ENCODE data around the gene ZDHHC12. TPM values are rescaled to one million over a fixed set of nuclear protein-coding genes. Genes with fewer than 3 reads are reported as not detected.

Gene ZDHHC12, protein sequence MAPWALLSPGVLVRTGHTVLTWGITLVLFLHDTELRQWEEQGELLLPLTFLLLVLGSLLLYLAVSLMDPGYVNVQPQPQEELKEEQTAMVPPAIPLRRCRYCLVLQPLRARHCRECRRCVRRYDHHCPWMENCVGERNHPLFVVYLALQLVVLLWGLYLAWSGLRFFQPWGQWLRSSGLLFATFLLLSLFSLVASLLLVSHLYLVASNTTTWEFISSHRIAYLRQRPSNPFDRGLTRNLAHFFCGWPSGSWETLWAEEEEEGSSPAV
- total RNA-seq: 23.5 and 41.2 TPM in 2 replicates

DNA sequence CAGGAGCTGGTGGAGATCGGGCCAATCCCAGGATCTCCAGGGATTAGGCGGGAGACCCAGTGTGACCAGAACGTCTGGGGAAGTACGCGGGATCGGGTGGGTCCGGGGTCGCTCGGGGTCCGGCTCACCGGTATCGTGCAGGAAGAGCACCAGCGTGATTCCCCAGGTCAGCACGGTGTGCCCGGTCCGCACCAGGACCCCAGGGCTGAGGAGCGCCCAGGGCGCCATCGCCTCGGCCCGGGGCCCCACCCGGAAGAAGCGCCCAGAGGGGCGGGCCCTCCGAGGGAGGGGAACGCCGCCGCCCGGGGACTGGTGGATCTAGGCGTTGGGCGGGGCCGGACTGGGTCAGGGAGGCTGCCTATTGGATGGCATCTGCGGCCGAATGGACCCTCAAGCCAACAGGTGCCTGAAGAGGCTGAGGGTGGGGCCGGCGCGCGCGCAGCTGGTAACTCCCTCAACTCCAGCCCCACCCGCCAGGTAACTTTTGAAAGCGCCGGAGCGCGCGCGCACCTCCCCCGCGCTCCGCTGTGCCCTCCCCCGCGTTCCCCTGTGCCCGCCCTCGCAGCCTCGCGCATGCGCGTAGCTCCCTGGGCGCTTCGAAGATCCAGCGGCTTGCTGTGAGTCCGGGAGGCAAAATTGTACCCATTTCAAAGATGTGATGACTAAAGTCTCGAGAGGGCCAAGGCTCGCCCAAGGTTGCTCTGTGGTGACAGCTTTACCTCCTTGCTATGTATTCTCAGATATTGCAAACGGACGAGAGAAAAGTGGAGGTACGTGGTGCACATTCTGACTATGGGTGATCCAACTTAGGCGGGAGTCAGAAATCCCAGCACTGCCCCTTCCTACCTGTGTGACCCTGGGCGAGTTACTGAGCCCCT, at the start of gene ZDHHC12:
ZDHHC12 (minus strand) TSS at position 262 of the 878 bp plus-strand sequence; CDS start at position 228, 34 bp downstream.

GRCh38 chr9:128771745-128772519, 48.0 kb upstream of the ZDHHC12 start, which contains the start of gene ZER1:
Gene ZER1 (minus strand): TSS chr9:128771927. CDS start chr9:128755565, 16,362 bp downstream.

GRCh38 chr9:128702445-128702948, 21.4 kb downstream of the ZDHHC12 start, which contains the start of gene PKN3:
Gene PKN3 (plus strand): TSS chr9:128702503. CDS start chr9:128702916, 413 bp downstream.

GRCh38 chr9:128688501-128689292, 35.2 kb downstream of the ZDHHC12 start, which contains the start of gene SET:
Gene SET (plus strand): TSS chr9:128689222. CDS start chr9:128689583, 361 bp downstream.

Other genes with a start within 250 kb of the ZDHHC12 start
- gene GLE1, start 219.4 kb downstream of the ZDHHC12 start, total RNA-seq: 15.1 and 24.1 TPM in 2 replicates
- gene SPTAN1, start 171.5 kb downstream of the ZDHHC12 start, total RNA-seq: 280 and 352 TPM in 2 replicates
- 25.2 and 32.6 TPM in 2 replicates for gene DYNC2I2, start 67.3 kb downstream of the ZDHHC12 start, total RNA-seq
- gene SET, start 34.9 kb downstream of the ZDHHC12 start, total RNA-seq: 381 and 459 TPM in 2 replicates
- 0.89 and 1.7 TPM in 2 replicates for gene PKN3, start 21.6 kb downstream of the ZDHHC12 start, total RNA-seq
- gene ZER1, start 47.8 kb upstream of the ZDHHC12 start, total RNA-seq: 20.5 and 37.4 TPM in 2 replicates
- 10.1 and 12.5 TPM in 2 replicates for gene TBC1D13, start 63.1 kb upstream of the ZDHHC12 start, total RNA-seq
- 11.6 and 14.0 TPM in 2 replicates for gene ENDOG, start 94.4 kb upstream of the ZDHHC12 start, total RNA-seq
- 16.0 and 28.7 TPM in 2 replicates for gene SPOUT1, start 105.7 kb upstream of the ZDHHC12 start, total RNA-seq
- gene KYAT1, start 157.8 kb upstream of the ZDHHC12 start, total RNA-seq: 6.5 and 13.7 TPM in 2 replicates
- 29.4 and 62.0 TPM in 2 replicates for gene LRRC8A, start 158.0 kb upstream of the ZDHHC12 start, total RNA-seq
- gene PHYHD1, start 196.9 kb upstream of the ZDHHC12 start, total RNA-seq: 2.1 and 3.4 TPM in 2 replicates
- gene DOLK, start 223.5 kb upstream of the ZDHHC12 start, total RNA-seq: 24.0 and 36.2 TPM in 2 replicates
- gene NUP188, start 223.6 kb upstream of the ZDHHC12 start, total RNA-seq: 43.7 and 88.7 TPM in 2 replicates

Measured in smooth muscle cell of the umbilical artery (primary cell).